Gastroesophageal sphincter (tissue), 3 donors: ENCODE measurements around the gene PSMA8.

Experiments
- CTCF ChIP-seq, 4 experiments: fragments of 200-600 bp in 2 of 4; fragments of 450-650 bp in 2 of 4; sonication (generic) in 1 of 4; IDR thresholded peaks; one replicate each; pipeline ENCODE4 v1.5.1; 2017 to 2019; ENCODE audit warnings: antibody characterized with exemption in 4 of 4, mild to moderate bottlenecking in 2 of 4, moderate library complexity in 2 of 4
- EP300 ChIP-seq: sonication (generic); formaldehyde crosslinking; IDR thresholded peaks from one replicate; pipeline ENCODE4 v1.6.1; 2017; ENCODE audit warnings: antibody characterized with exemption, mild to moderate bottlenecking
- POLR2A ChIP-seq, 2 donors: fragments of 450-650 bp; IDR thresholded peaks; one replicate each; pipeline ENCODE4 v1.6.1; 2017; ENCODE audit warnings: antibody characterized with exemption in 2 of 2, mild to moderate bottlenecking in 2 of 2, moderate library complexity in 1 of 2

DNA sequence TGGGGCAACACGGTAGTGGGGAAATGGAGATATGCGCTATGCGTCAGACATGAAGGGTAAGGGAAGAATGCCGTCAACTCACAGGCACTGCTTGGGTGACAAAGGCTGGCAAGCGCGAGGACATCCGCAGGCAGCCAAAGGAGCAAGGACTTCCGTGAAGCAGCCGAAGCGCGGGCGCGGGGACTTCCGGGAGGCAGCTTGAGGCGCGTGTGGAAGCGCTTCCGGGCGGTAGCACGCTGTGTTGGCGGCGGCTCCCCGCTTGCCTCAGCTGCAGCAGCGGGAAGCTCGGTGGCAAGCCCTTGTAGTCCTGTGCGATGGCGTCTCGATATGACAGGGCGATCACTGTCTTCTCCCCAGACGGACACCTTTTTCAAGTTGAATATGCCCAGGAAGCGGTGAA is at the start of gene PSMA8:
- TF ChIP-seq CTCF (IDR thresholded peaks at IDR 0.05) (no peak), EP300 (no peak), POLR2A (IDR thresholded peaks at IDR 0.05) (no peak)
